Bone marrow (tissue), 2 donors: ENCODE results near the gene SYNM.

Experiments
- DNase-seq, 2 donors: peaks; one replicate each; lab custom pipeline; 2025; lab: John Stamatoyannopoulos, UW

Gene SYNM

DNA sequence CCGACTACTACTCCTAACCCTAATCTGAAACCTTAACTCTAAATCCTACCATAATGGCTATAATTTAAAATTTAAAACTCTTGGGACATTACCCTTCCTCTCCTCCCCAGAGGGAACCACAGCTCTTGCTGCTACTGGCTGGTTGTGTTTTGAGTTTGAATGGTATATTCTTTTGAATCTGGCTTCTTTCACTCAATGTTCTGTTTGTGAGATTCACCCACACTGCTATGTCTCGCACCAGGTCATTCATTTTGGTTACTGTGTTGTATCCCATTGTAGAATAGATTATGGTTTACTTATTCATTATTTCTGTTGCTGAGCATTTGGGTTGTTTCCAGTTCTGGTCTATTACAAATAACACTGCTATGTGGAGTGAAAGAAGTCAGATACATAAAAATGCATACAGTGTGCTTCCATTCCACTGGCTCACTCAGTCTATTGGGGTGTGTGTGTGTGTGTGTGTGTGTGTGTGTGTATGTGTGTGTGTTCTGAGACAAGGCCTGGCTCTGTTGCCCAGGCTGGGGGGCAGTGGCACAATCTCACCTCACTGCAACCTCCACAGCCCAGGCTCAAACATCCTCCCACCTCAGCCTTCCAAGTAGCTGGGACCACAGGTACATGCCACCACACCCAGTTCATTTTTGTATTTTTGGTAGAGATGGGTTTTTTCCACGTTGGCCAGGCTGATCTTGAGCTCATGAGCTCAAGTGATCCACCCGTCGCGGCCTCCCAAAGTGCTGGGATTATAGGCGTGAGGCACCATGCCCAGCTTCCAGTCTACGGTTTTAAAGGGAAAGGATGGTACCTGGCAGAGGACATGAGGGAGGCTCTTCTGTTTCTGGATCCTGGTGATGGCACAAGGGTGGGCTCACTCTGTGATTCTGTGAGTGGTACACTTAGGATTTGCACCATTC is 19.2 kb upstream of the SYNM start:
- no peak for DNase-seq

DNA sequence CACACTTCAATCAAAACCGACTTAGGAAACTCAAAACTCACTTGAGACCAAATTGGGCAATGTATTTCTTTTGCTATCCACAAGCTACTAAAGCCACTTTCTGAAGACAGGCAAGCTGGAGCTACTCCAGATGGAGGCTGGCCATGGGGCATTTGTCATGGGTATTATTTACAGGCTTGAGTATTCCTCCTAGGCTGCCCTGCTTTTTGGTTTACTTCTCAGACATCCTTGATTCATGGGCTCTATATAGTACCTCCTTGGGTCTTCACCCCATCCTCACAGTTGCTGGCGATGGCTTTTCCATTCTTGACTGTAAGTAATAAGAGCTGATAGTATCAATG is 18.6 kb upstream of the SYNM start:
- no peak for DNase-seq

DNA sequence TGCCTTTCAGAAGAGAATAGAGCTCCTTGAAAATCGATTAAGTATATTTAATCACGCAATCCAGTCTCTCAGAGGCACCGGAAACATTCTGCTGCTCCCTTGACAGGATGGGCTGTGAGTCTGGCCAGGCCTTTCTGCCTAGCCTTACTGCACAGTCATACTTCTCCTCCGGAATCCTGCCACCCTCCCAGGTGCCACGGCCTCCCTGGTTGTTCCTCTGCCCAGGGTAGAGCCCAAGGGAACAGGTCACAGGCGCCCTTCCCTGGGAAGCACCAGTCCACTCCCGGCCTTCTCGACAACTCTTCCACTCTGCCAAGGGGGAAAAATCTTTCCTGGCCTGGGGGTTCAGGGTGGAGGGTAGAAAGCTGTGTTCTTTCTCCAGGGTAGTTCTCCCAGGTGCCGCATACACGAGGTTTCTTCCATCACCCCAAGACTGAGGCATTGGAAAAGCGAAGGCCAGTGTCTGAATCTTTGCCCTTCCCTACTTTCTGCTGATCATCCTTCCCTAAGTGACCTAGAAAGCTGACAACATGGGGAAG is 17.4 kb upstream of the SYNM start:
- no peak for DNase-seq

DNA sequence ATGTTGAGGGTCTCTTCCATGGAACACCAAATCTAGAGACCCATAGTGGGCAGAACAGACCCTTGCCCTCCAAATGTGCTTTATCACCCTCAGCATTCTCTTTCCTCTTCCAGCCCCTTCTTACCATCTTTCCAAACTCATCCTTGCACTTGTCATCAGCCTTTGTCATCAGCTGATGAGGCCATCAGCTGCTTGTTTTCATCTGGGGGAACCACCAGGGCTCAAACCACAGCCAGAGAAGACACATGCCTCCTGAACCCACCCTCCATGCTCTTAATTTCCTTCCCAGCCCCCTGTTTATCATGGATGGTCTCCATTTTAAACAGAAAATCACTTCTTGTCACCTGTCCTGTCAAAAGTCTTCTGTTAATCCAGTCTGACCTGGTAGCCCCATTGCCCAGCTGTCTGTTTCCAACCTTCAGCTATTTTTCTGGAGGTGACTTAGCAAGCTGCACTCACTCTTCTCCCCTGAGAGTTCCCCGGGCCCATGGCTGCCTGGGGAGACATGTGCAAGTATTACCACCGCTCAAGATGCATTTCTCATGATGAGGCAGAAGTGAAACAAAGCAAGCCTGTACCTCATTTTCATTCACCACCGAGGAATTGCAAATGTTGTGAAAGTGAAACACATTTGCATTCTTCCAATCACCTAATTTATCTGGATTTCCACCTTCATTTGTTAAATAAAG is 14.7 kb upstream of the SYNM start:
- no peak for DNase-seq

DNA sequence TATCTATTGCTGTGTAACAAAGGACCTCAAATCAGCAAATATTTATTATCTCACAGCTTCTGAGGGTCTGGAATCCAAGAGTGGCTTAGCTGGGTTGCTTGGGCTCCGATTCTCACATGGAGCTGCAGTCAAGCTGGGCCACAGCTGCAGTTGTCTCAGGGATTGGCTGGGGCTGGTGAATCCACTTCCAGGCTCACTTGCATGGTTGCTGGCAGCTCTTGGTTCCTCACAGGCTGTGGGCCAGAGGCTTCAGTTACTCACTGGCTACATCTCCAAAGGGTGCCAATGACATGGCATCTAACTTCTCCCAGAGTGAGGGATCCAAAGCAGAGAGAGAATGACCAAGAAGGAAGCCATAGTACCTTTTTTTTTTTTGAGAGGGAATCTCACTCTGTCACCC is 13.9 kb upstream of the SYNM start:
- no peak for DNase-seq

DNA sequence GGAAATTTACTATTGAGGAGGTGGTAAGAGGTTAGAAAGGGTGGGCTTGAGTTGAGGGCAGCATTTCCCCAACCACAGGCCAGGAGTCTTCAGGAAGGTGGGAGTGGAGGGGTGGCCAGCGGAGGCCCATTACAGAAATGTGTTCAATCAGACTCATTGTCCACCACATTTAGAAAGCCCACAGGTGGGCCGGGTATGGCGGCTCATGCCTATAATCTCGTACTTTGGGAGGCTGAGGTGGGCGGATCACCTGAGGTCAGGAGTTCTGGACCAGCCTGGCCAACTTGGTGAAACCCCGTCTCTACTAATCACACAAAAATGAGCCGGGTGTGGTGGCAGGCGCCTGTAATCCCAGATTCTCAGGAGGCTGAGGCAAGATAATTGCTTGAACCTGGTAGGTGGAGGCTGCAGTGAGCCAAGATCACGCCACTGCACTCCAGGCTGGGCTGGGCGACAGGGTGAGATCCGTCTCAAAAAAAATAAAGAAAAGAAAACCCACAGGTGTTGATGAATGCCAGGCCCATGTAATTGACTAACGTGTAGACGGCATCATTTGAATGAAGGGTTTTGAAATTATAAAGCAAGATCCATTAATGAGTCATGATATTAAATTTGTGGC is 12.2 kb upstream of the SYNM start:
- DNase-seq = no peak

DNA sequence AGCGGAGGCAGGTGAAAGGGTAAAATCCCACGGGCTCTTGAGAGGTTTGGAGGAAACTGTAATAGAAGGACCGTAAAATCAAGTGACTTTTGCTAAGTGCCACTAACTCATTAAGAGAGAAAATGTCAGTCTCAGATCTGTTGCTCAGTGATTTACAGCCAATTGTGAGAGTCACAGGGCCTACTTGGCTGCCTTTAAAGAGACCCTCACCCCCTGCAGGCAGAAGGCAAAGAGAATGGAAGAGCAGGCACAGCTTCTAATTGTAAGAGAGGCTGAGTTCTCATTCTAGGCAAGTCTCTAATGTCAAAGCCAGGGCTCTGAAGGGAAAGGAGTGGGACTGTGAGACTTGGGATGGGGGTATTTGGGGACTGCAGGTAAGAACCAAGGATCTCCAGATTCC is 9.3 kb upstream of the SYNM start:
- no peak for DNase-seq

DNA sequence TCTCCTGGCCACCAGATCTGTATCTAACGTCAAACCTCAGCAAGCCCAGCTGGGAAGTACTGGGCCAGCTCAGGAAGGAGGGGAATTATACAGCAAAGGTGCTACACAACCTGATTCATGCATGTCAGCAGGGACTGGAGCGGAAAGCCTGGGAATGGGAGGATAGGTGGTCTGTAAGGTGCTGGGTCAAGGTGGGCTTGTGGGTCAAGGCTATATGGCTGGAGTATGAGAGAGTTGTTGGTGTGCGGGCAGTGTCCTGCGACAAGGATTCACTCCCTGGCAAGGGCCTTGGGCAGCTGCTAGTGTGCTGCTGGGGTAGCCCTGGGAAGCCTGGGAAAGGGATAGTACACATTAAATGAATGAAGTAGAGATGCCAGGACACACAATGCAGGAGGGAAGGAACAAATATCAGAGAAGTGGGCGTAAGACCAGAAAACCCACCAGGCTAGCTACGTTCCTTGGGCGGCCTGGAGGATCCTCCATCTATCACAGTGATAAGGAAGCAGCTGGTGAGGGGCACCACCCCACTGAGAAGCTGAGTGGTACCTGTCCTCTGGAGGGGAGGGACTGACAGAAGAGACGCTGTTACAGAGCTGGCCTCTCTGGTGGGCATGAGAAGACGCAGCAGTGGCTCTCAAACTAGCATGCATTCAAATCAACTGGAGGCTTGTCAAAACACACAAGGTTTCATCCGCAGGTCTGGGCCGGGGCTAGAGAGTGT is 8.5 kb upstream of the SYNM start:
- DNase-seq = no peak

DNA sequence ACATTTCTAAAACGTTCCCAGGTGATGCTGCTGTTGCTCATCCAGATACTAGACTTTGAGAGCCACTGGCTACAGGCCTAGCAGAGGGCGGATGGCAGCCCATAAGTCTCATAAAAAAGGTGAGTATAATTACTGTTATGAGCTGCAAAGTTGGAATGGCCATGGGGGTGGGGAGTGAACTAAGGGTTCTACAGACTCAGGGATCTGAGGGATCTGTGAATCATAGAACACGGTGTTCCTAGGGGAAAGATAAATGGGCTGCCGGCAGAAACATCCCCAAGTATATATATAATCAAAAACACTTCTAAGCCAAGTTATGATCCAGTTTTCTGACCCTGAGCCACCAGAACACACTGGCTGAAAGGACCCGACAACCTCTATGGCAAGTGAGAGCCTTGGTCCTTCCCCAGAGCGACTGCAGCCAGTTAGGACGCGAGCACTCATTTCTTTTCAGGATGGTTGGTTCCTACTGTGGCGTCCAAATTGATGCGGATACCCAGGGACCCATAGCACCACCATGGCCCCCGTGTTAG is 7.9 kb upstream of the SYNM start:
- no peak for DNase-seq

DNA sequence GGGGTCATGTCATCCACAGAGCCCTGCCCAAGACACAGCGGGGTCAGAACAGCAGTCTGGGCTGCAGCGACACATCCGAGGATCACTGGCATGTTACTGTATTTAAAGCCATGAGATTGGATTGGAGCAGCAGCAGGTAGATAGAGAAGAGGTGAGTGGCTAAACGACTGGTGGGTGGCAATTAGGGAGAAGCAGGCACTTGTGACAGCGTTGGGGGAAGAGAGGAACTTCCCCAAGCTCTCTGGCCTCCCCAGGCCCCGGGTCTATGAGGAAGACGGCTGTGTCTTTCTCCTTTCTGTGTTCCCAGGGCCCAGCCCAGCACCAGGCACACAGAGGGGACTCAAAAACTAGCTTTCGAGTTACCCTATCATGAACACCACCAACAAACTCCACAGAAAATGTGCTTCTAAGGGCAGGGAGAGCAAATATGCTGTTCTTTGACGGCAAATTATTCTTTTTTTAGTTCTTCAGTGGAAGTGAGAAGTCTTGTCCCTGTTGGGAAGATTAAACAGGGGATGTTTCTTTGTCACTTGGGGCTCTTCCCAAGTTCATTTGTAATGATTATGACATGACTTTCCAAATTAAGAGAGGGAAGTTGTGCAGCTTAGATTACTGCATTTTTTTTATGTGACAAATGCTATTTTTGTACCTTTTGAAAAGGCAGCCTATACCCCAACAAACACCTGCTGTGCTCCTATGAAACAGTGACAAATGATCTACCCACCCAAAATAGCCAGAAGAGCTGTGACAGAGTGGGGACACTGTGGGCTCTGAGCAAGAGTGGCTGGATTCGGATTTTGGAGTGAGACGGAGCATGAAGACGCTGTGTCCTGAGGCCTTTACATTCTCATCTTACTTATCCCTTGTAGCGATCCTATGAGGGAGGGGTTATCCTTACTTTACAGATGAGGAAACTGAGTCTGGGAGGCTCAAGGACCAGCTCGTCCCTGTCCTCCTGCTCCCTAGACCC is 7.2 kb upstream of the SYNM start:
- no peak for DNase-seq

DNA sequence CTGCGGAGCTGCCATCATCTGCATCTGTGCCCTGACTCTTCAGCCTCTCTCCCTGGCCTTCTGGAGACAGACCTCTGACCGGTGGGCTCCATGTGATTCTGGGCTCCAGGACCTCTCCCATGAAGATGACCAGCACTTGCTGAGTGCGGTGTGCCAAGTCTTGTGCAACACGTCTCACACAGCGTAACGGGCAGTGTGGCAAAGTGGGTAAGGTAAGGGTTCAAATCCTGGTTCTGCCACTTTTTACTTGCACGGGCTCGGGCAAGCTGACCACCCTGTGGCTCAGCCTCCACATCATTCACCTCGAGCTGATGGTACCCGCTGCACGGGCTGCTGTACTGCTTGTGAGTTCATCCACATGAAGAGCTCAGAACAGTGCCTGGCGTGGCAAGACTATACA is 6.5 kb upstream of the SYNM start:
- no peak for DNase-seq

DNA sequence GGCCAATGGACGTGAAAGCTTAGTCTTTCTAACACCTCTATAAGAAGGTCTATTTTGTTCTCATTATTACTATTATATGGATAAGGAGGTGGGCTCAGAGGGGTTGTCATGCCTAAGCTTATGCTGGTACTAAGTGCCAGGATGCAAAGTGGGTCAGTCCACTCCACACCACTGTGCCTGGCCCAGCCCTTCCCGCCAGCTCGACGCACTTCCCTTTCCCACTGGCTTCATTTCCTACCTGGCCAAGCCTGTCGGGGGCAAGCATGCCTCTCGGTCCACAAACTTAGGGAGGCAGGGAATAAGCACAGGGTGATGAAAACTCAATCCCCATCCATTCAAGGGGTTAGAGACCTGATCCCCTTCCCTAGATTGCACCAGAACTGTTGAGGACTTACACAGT is 5.9 kb upstream of the SYNM start:
- no peak for DNase-seq

DNA sequence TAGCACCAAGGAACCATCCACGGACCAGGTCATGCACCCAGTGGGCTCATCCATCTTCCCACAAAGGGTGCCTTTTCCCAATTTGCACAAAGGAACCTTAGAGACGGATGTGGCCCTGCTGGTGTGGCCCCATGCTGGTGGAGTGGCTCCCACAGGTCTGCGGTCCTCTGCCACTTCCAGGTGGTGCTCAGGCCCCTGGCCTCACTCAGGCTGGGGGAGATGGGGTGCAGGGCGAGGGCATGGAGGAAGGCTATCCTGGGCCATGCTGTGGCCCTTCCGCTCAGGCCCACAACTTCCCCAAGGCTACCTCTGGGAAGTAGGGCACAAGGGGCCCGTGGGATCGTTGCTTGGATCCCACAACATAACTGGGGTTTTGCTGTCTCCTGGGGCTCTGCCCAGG is 5.2 kb upstream of the SYNM start:
- no peak for DNase-seq

DNA sequence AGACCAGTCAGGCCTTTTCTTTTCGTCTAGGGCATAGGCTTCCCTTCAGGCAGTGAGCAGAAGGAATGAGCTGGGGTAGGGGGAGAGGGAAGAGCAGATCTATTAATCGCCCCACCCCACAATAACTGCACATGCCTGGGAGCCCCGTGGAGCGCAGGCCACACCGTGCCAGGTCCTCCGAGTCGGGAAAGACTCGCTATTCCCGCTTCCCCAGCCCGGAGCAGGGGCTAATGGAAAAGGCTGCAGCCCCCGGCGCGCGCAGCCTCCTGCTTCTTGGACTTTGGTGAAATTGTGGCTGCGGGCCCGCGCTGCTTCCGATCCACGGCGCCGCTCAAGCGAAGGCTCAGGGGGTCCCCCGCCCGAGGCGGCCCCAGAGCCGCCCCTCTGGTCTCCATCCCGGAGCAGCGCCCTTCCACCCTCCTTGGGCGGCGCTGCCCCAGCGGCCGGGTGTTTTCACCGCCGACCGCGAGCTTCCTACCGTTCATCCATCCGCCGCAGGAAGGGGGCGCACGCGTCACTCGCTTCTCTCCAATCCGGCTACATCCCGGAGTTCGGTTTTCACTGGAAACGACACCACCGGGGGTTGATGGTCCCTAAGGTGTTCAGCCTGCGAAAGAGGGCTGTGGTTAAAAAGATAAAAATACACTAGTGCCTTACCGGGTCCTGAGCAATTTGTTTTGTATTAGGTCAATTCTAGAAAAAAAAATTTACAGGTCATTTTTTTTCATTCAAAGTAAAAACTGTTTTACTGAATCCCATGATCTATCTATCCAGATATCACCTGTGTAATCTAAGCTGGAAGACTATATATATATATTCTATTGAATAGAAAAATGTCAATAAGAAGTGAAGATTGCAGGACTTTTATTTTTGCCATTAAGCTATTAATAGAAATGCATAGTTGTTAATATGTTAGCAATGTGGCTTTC is 4.4 kb upstream of the SYNM start:
- peak in 1 of 2 donors; percentile 11 for DNase-seq

DNA sequence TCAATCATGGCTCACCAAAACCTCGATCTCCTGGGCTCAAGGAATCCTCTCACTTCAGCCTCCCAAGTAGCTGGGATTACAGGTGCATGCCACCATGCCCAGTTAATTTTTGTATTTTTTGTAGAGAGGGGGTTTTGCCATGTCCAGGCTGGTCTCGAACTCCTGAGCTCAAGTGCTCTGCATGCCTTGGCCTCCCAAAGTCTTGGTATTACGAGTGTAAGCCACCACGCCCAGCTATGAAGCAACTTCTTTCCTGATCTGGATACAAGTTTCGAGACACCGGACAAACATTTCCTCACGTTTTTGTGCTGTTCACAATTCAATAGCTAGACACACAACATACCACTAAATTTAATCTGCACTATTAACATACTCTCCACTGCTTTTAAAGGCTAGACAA is 3.4 kb upstream of the SYNM start:
- no peak for DNase-seq

DNA sequence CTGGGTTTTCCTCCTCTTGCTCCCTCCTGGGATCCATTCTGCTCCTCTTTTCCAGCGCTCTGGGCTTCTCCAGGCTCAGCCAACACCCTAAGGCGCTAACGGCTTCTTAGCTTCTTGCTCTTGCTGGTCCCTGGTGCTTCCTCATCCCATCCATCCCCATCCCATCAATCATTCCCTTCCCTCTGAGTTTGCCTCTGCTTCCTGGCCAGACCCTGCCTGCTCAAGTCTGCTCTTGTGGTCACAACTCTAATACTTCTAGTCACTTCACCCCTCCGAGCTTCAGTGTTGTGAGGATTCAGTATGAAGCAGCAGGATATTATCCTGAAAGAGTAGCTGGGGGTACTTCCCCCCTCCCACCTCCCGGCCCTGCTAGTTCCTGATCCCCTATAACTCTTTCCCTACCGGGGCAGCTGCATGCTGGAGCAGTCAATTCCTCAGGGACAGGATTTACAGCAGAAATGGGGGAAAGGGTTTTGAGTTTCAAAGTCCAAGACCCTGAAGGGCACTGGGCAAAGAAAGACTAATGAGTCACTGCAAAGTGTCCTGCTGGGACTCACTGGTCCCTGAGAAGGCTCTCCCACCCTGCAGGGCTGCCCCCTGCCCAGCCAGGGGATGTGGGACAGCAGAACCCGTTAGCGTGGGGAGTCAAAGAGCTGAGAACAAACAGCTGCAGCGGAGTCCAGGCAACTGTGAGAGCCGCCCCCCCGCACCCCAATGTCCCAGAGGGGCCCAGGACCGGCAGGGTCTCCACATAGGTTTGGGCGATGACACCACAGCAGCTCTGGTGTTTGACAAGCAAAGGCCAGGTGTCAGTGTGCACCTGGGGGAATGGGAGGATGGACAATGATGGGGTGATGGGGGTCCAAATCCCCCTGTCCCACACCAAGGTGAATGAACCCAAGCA is 2.3 kb upstream of the SYNM start:
- DNase-seq = no peak

DNA sequence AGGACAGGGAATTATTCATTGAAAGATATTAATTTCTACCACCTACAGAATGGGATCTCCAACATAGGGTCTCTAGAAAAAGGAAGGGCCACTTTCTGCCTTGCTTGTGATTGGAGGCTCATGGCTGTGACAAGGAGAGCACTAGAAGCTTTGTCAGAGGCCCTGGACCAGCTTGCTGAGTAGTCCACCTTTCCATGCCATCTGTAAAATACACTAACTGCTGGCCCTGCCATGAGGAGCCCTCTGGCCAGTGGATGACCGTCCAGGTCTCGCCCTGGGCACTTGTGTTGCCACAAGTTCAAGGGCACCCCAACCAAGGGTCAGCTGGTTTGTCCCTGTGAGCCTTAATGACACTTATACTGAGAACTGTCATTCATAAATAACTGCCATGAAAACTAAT is 1.6 kb upstream of the SYNM start:
- DNase-seq = no peak

DNA sequence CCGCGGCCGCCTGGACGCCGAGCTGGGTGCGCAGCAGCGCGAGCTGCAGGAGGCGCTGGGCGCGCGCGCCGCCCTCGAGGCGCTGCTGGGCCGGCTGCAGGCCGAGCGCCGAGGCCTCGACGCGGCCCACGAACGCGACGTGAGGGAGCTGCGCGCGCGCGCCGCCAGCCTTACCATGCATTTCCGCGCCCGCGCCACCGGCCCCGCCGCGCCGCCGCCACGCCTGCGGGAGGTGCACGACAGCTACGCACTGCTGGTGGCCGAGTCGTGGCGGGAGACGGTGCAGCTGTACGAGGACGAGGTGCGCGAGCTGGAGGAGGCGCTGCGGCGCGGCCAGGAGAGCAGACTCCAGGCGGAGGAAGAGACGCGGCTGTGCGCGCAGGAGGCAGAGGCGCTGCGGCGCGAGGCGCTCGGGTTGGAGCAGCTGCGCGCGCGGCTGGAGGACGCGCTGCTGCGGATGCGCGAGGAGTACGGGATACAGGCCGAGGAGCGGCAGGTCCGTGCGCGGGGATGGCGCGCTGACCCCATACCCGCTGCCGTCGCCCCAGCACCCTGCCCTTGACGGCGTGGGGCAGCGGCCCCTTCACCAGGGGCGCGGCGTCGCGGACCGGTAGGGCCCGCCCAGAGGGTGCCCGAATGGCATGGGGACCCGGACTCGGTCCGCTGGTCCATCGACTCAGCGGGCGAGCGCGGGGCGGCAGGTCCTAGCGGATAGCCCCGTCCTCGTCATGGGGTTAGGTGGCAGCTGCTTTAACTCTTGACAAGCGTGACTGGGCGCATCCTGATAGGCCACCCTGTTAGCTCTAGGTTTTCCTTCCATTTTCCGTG is 848 bp downstream of the SYNM start:
- DNase-seq = no peak
